Astrocyte of the spinal cord (primary cell): ENCODE results near the gene STK17B.

Source experiments
- DNase-seq: peaks from one replicate; pipeline ENCODE4 v3.0.0; 2011; ENCODE audit warnings: low read depth, low spot score
- H3K4me3 ChIP-seq: 2 replicates; pipeline ENCODE4 v1.5.1; 2011; ENCODE audit warnings: low read depth, mild to moderate bottlenecking, low read length, moderate library complexity
- CTCF ChIP-seq: IDR thresholded peaks from 2 replicates; pipeline ENCODE4 v1.5.1; 2012; ENCODE audit warnings: low read depth, mild to moderate bottlenecking, low read length, inconsistent platforms
- in situ Hi-C: cut with HindIII; loops from 2 replicates; pipeline ENCODE4 v1.10.0; 2017; ENCODE audit warnings: low sequenced_read_pairs

Gene STK17B

GRCh38 chr2:196113061-196113974 lies 58.1 kb downstream of the STK17B start:
- no peak overlapping the region for H3K4me3 ChIP-seq
- DNase-seq: peak; percentile 89
- in situ Hi-C loops: no loop called here
- TF ChIP-seq CTCF: no peak

- DNase-seq: peak; percentile 84
- in situ Hi-C loops: no loop called here
- no peak overlapping the region for H3K4me3 ChIP-seq
- TF ChIP-seq CTCF: no peak
These were observed 58.9 kb downstream of the STK17B start for GRCh38 chr2:196112418-196113034.

GRCh38 chr2:196108604-196109003 lies 62.8 kb downstream of the STK17B start:
- in situ Hi-C loops: no loop called here
- no peak for TF ChIP-seq CTCF
- DNase-seq: no peak
- H3K4me3 ChIP-seq: no peak overlapping the region

- H3K4me3 ChIP-seq: no peak overlapping the region
- DNase-seq: no peak
- in situ Hi-C loops: no loop called here
- TF ChIP-seq CTCF: no peak
These were observed 65.4 kb downstream of the STK17B start for GRCh38 chr2:196105951-196106350.

GRCh38 chr2:196104066-196104465 lies 67.3 kb downstream of the STK17B start:
- in situ Hi-C loops: no loop called here
- H3K4me3 ChIP-seq: no peak overlapping the region
- no peak for TF ChIP-seq CTCF
- DNase-seq: no peak

- DNase-seq: no peak
- TF ChIP-seq CTCF: no peak
- H3K4me3 ChIP-seq: no peak overlapping the region
- in situ Hi-C loops: no loop called here
These were observed 67.8 kb downstream of the STK17B start for GRCh38 chr2:196103626-196104025.
